PFSK-1 (cell line): ENCODE data around the gene NEK7.

Experiments
- FOXP2 ChIP-seq: optimal IDR thresholded peaks from 2 replicates; pipeline ENCODE3; 2011; ENCODE audit warnings: borderline replicate concordance, control low read depth, inconsistent platforms; ENCODE audit not compliant: insufficient read depth; ENCODE audit errors: extremely low read length, extremely low read depth
- POLR2AphosphoS5 ChIP-seq: IDR thresholded peaks from 2 replicates; pipeline ENCODE4 v1.6.1; 2012; ENCODE audit warnings: low read depth, mild to moderate bottlenecking, control low read depth, low read length, moderate library complexity
- SIN3A ChIP-seq: IDR thresholded peaks from 2 replicates; pipeline ENCODE4 v1.6.1; 2012; ENCODE audit warnings: mild to moderate bottlenecking, low read length, moderate library complexity, borderline replicate concordance; ENCODE audit not compliant: insufficient read depth
- TAF1 ChIP-seq: IDR thresholded peaks from 2 replicates; pipeline ENCODE4 v1.6.1; 2012; ENCODE audit warnings: low read length, control low read depth, borderline replicate concordance; ENCODE audit not compliant: insufficient read depth
- TF ChIP-seq, protein P1 (sequence below), 2 experiments: IDR thresholded peaks; 2 replicates each; pipeline versions ENCODE4 v1.6.1 to v1.8.0; 2011 to 2012; ENCODE audit warnings: low read depth in 2 of 2, low read length in 2 of 2, control low read depth in 1 of 2, inconsistent platforms in 1 of 2, mild to moderate bottlenecking in 1 of 2, moderate library complexity in 1 of 2; ENCODE audit not compliant: insufficient read depth in 1 of 2

Gene NEK7

DNA sequence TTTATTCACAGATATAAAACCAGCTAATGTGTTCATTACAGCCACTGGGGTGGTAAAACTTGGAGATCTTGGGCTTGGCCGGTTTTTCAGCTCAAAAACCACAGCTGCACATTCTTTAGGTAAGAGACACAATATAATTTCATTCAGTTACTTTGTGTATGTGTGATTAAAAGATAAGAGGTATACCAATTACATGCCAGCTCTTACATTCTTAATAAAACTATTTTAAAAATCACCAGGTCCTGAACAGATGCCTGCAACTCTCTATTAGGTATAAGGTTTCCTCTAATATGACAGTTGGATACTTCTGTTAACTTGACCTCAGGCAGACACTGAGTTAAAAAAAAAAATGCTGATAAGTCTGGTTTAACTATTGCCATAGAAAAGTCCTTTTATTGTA is 122.1 kb downstream of the NEK7 start:
- TF ChIP-seq TAF1 (no peak), POLR2AphosphoS5 (no peak), SIN3A (no peak), FOXP2 (no peak)
- TF ChIP-seq, protein P1, sequence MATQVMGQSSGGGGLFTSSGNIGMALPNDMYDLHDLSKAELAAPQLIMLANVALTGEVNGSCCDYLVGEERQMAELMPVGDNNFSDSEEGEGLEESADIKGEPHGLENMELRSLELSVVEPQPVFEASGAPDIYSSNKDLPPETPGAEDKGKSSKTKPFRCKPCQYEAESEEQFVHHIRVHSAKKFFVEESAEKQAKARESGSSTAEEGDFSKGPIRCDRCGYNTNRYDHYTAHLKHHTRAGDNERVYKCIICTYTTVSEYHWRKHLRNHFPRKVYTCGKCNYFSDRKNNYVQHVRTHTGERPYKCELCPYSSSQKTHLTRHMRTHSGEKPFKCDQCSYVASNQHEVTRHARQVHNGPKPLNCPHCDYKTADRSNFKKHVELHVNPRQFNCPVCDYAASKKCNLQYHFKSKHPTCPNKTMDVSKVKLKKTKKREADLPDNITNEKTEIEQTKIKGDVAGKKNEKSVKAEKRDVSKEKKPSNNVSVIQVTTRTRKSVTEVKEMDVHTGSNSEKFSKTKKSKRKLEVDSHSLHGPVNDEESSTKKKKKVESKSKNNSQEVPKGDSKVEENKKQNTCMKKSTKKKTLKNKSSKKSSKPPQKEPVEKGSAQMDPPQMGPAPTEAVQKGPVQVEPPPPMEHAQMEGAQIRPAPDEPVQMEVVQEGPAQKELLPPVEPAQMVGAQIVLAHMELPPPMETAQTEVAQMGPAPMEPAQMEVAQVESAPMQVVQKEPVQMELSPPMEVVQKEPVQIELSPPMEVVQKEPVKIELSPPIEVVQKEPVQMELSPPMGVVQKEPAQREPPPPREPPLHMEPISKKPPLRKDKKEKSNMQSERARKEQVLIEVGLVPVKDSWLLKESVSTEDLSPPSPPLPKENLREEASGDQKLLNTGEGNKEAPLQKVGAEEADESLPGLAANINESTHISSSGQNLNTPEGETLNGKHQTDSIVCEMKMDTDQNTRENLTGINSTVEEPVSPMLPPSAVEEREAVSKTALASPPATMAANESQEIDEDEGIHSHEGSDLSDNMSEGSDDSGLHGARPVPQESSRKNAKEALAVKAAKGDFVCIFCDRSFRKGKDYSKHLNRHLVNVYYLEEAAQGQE (IDR thresholded peaks at IDR 0.05; ENCODE audit: insufficient read depth in 1 of 2, low read depth in 2 of 2, low read length in 2 of 2) = no peak

DNA sequence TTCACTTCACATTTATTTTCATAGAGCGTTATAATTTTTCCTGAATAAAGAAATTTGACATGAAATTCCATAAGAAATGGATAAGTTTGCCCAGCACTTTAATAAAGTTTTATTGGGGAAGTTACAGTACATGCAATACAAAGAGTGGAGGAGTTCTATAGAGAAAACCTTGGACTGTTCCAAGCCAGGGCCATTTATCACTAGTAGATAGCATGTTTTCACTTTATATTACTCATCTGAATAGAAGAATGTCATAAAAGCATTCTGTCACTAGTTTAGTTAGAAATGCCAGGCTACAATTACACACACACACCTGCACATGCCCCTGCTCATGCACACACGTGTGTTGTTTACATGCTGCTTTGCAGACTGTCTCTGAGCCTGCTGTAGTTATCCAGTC is 123.3 kb downstream of the NEK7 start:
- no peak for TF ChIP-seq TAF1
- TF ChIP-seq, protein P1 (IDR thresholded peaks at IDR 0.05; ENCODE audit: insufficient read depth in 1 of 2, low read depth in 2 of 2, low read length in 2 of 2) = no peak
- no peak for TF ChIP-seq FOXP2
- no peak for TF ChIP-seq POLR2AphosphoS5
- TF ChIP-seq SIN3A = no peak

DNA sequence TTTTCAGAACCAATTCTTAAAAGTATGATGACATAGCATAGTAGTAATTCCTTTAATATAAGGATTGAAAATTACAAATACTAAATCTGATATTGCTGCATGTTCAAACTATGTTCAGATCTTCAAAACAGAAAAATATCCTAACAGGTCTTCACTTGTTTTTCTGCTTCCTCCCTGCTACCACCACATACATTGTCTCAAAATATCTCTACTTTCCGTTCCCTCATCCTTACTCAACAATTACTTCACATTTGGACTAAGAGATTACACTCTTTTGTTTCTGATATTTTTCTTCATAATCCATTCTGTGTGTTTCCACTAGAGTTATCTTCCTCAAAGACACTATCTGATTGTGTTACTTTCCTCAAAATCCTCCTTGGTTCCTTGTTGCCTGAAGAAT is 125.1 kb downstream of the NEK7 start:
- TF ChIP-seq TAF1 (no peak), SIN3A (no peak), FOXP2 (no peak), POLR2AphosphoS5 (no peak)
- TF ChIP-seq, protein P1 (IDR thresholded peaks at IDR 0.05; ENCODE audit: insufficient read depth in 1 of 2, low read depth in 2 of 2, low read length in 2 of 2) = no peak

DNA sequence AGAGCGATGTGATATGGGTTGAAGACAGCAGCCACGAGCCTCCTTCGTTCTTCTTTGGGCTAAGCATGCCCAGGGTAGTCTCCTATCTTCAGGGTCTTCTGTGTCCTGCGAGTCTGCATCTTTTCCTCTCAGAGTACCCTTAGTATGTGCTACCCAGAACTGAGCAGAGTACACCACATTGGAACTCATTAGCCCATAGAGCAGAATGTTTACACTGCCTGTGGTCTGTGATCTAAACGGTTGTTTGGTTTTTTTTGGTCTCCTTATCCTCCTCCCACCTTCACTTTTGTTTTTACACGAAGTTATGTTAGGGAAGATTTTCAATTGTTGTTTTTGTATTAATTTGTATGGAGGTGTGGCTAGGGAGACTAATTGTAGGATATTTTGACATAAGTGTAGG is 126.4 kb downstream of the NEK7 start:
- TF ChIP-seq FOXP2 (no peak), POLR2AphosphoS5 (no peak), SIN3A (no peak), TAF1 (no peak)
- TF ChIP-seq, protein P1 (IDR thresholded peaks at IDR 0.05; ENCODE audit: insufficient read depth in 1 of 2, low read depth in 2 of 2, low read length in 2 of 2) = no peak

DNA sequence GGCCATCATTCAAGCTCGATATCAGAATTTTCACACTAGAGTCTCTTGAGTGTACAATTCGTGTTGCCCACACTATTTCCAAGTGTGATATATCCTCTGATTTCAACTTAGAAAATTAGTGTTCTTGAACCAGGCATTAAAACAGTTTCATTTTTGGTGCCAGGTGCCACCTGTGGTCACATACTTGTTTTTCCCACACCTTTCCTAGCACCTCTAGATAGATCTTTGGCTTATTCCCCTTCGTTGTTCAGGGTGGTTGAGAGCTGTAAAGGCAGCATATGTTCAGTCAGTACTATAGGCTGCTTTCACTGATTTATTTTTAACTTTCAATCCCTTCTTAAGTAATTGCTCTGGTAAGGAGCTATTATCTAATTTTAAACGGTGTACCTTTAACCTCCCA is 131.1 kb downstream of the NEK7 start:
- TF ChIP-seq TAF1 (no peak), POLR2AphosphoS5 (no peak), SIN3A (no peak), FOXP2 (no peak)
- TF ChIP-seq, protein P1 (IDR thresholded peaks at IDR 0.05; ENCODE audit: insufficient read depth in 1 of 2, low read depth in 2 of 2, low read length in 2 of 2) = no peak
